GM18498 (cell line): ENCODE measurements around the gene CEP128.

ENCODE experiments used
- ATAC-seq: cut with Tn5 transposase; IDR thresholded peaks from one replicate; pipeline ENCODE4 v1.9.1; 2021; ENCODE audit warnings: mild to moderate bottlenecking, moderate library complexity; ENCODE audit not compliant: unreplicated experiment

Gene CEP128

GRCh38 chr14:80621701-80622100 is 319.8 kb downstream of the CEP128 start:
- ATAC-seq = no peak

- ATAC-seq = no peak
Measured at GRCh38 chr14:80620434-80620833, 321.1 kb downstream of the CEP128 start.

- no peak for ATAC-seq
Measured at GRCh38 chr14:80618751-80619329, 322.7 kb downstream of the CEP128 start.

- peak; percentile 99 for ATAC-seq
Measured at GRCh38 chr14:80615831-80616230, 325.7 kb downstream of the CEP128 start.

- ATAC-seq = no peak
Measured at GRCh38 chr14:80609055-80609454, 332.5 kb downstream of the CEP128 start.

GRCh38 chr14:80608563-80608962 is 333.0 kb downstream of the CEP128 start:
- no peak for ATAC-seq

- ATAC-seq = no peak
Measured at GRCh38 chr14:80607430-80608190, 333.9 kb downstream of the CEP128 start.

- no peak for ATAC-seq
Measured at GRCh38 chr14:80606347-80606772, 335.2 kb downstream of the CEP128 start.

- no peak for ATAC-seq
Measured at GRCh38 chr14:80605536-80605935, 336.0 kb downstream of the CEP128 start.

- no peak for ATAC-seq
Measured at GRCh38 chr14:80602946-80603345, 338.6 kb downstream of the CEP128 start.

- ATAC-seq = peak; percentile 97
Measured at GRCh38 chr14:80587096-80587724, 354.3 kb downstream of the CEP128 start.

- ATAC-seq = no peak
Measured at GRCh38 chr14:80586131-80586530, 355.4 kb downstream of the CEP128 start.

- ATAC-seq = no peak
Measured at GRCh38 chr14:80585506-80585835, 356.1 kb downstream of the CEP128 start.

GRCh38 chr14:80584744-80585505 is 356.6 kb downstream of the CEP128 start:
- ATAC-seq = no peak

- no peak for ATAC-seq
Measured at GRCh38 chr14:80577599-80577998, 363.9 kb downstream of the CEP128 start.

GRCh38 chr14:80576401-80576800 is 365.1 kb downstream of the CEP128 start:
- ATAC-seq = no peak

GRCh38 chr14:80575763-80576162 is 365.8 kb downstream of the CEP128 start:
- no peak for ATAC-seq

- ATAC-seq = no peak
Measured at GRCh38 chr14:80572666-80573065, 368.9 kb downstream of the CEP128 start.

- no peak for ATAC-seq
Measured at GRCh38 chr14:80570930-80571298, 370.6 kb downstream of the CEP128 start.

GRCh38 chr14:80567905-80568536 is 373.5 kb downstream of the CEP128 start:
- no peak for ATAC-seq

- no peak for ATAC-seq
Measured at GRCh38 chr14:80565001-80565400, 376.5 kb downstream of the CEP128 start.
